HG03354 (cell line): ENCODE results near the gene IMMP2L.
"Not testable (repeated sequence)": the region's sequence is repeated elsewhere in the genome, so short reads cannot be mapped to it uniquely, and the experiment has no call there.

ENCODE experiments used
- ATAC-seq: cut with Tn5 transposase; IDR thresholded peaks from one replicate; pipeline ENCODE4 v1.9.1; 2021; ENCODE audit warnings: mild to moderate bottlenecking; ENCODE audit not compliant: unreplicated experiment, poor library complexity, severe bottlenecking

IMMP2L gene

DNA sequence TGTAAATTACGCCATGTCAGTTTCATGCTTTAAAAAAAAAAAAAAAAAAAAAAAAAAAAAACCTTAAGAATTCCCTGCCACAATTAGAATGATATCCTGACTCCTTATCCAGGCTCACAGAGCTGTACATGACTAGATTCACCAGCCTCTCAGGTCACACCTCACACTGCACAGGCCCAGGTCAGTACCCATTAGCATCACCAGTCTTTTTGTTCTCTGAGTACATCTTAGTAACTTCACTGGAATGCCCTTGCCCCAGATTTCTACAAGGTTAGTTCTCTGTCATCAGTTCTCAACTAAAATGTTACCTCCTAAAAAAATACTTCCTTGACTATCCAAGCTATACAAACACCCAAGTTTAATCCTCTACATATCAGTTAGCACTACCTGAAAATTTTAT is 260.4 kb downstream of the IMMP2L start:
- no peak for ATAC-seq

GRCh38 chr7:111294494-111294893 is 267.8 kb downstream of the IMMP2L start:
- ATAC-seq, result no peak

GRCh38 chr7:111292026-111292470 is 270.2 kb downstream of the IMMP2L start:
- ATAC-seq, result no peak

DNA sequence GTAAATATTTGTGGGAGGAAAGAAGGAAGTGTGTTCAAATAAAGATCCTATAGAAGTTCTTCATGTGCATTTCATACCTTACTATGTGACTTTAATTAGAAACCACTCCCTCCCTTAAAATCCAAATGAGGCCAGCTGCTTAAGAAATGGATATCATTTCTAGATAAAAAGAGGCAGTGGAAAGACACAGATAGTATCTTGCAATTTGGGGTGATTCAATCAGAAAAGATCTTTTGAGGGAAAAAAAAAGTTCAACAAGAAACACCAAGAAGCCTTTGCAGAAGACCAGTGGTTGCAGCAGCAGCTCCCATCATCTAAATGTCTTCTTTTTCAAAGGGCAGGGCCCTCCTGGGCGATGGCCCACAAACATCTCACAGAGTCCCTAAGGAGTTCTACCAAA is 271.3 kb downstream of the IMMP2L start:
- no peak for ATAC-seq

DNA sequence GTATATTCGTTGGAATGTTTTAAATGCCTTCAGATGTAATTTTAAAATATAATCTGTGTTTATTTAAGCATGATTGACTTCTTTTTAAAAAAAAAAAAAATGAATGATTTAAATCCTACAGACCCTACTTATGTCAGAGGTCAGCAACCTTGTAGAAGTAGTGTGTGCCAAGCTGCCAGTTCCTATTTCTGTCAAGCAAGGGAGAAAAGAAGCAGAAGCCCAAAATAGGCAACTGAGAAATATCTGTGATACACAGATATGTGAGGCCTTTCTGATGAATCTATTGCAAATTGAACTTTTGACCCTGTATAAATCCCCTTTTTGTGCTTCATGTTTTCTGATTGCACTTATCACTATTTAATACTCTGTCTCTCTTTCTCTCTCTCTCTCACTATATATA is 271.9 kb downstream of the IMMP2L start:
- no peak for ATAC-seq

GRCh38 chr7:111288441-111288840 is 273.9 kb downstream of the IMMP2L start:
- ATAC-seq, result not testable (repeated sequence)

GRCh38 chr7:111282626-111283025 is 279.7 kb downstream of the IMMP2L start:
- ATAC-seq, result no peak

GRCh38 chr7:111274857-111275256 is 287.4 kb downstream of the IMMP2L start:
- no peak for ATAC-seq

GRCh38 chr7:111272092-111272491 is 290.2 kb downstream of the IMMP2L start:
- ATAC-seq, result no peak

DNA sequence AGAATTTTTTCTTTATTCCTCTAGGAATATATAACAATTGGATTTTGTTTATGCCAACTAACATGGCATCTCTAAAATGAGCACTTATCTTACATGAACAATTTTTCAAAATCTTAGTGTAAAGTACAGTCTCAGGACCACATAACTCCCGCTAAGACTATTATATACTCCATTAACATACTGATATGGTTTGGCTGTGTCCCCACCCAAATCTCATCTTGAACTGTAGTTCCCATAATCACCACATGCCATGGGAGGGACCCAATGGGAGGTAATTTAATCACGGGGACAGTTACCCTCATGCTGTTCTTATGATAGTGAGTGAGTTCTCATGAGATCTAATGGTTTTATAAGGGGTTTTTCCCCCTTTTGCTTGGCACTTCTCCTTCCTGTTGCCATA is 291.5 kb downstream of the IMMP2L start:
- not testable (repeated sequence) for ATAC-seq

GRCh38 chr7:111268941-111269340 is 293.4 kb downstream of the IMMP2L start:
- no peak for ATAC-seq

GRCh38 chr7:111266613-111267012 is 295.7 kb downstream of the IMMP2L start:
- no peak for ATAC-seq

DNA sequence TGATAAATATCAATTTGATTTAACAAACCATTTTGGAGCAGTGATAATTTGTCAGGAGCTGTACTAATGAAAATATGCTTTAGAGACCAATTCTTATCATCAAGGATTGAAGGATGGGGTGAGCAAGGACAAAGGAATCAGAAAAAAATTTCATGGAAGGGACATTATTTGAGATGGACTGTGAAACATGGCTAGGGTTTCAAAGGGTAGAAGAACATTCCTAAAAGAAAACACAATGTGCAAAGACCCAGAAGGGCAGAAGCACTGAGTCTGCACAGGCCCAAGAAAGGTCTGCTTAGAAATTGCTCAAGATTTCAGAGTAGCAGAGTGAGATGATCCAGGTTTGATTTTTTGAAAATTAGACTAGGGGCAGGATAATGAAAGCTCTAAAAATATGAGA is 296.9 kb downstream of the IMMP2L start:
- no peak for ATAC-seq

- no peak for ATAC-seq
Measured at GRCh38 chr7:111264981-111265380, 297.3 kb downstream of the IMMP2L start.

DNA sequence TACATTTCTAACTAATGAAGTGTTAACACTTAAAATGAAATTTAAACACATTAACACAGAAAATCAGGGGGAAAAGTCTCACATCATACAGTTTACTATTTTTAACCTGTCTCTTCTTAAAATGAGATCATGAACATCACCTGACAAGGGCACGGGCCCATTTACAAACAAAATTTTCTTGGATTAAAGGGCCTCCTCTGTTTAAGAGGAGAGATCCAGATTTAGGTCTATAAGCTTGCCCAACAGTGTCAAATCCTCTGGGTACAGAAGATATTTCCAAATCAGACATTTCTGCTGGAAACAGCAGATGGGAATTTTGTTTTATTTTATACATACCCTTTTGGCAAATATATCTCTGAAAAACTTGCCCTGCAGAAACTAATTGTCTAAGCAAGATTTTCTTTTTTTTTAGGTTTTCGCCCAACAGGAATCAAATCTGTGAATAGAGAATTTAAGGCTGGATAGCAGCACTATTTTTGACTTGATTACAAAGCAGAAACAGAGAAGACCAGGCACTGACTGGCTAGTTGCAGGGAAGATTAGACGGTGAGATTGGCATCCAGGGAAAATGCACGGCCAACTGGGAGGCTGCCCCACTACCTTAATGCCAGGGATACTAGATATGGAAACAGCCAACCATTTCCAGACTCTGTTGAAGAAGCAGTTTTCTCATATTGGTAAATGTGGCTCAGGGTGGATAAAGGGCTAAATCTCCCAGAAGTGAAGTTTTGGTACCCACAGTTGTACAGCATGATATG is 298.0 kb downstream of the IMMP2L start:
- ATAC-seq, result no peak

DNA sequence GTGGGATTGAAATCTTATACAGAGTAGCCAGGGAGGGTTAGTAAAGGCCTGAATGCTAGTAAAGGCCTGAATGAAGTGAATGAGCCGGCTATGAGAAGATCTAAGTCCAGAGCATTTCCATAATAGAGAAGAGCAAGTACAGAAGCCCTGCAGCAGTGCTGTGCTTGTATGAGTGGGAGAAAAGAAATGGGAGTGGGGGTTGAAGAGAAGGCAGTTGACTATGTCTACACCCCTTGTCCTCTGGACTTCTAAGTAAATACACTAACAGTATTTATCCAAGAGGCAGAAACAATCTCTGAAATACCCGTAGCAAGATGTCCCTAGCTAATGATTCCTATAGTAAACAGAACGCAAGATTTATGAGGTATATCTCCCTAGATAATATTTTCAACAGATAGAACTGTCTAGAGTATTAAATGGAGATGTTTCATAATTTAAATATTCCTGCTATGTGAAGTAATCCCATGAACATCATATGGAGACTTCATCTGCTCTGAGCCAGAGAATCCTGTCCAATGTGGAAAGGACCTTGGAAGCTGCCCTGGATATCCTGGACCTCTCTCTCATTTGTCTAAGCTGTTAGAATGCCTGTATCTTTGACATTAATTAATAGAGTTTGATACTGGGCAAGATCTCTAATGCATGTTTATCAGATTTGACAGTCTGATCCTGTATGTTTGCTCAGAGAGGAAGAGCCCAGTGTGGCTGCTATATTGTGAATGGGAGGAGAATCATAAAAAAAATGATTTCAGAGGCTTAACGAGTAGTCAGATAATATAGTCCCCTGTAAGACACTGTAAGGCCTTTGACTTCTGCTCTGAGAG is 299.8 kb downstream of the IMMP2L start:
- ATAC-seq, result no peak

DNA sequence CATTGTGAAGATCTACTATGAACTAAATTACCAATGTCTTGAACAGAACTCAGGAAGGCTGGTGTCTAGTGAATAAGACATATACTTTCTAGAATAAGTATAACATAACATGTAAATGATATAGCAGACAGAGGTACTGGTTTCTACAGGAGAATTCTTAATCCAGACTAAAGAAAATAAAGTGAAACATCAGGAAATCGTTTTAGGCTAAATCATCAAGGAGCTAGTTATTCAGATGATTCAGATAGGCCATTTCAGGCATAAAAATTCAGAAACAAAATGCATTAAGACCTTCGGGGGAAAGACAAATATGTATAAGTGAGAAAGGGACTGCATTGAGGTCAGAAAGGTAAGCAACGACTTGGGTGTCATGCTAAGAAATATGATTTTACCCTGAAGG is 300.8 kb downstream of the IMMP2L start:
- ATAC-seq, result no peak

DNA sequence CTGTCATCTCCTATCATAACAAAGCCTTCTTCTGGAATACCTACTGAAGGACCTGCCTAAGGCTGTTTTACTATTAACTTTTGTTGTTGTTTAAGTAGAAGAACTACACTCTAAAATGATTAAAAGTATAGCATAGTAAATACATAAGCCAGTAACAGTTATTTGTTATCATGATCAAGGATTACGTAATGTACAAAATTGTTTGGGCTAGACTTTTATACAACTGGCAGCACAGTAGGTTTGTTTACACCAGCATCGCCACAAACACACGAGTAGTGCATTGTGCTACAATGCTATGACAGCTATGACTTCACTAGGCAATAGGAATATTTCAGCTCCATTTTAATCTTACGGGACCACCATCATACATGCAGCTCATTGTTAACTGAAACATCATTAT is 302.3 kb downstream of the IMMP2L start:
- ATAC-seq, result no peak

GRCh38 chr7:111256391-111256790 is 305.9 kb downstream of the IMMP2L start:
- no peak for ATAC-seq

GRCh38 chr7:111255576-111255975 is 306.7 kb downstream of the IMMP2L start:
- no peak for ATAC-seq

DNA sequence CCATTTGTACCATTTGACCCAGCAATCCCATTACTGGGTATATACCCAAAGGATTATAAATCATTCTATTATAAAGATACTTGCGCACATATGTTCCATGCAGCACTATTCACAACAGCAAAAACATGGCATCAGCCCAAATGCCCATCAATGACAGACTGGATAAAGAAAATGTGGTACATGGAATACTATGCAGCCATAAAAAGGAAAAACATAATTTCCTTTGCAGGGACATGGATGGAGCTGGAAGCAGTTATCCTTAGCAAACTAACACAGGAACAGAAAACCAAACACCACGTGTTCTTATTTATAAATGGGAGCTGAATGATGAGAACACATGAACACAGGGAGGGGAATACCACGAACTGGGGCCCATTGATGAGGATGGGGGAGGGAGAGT is 310.9 kb downstream of the IMMP2L start:
- ATAC-seq, result not testable (repeated sequence)
